GM12875 (cell line): ENCODE results near the gene AGBL3.

Experiments
- H3K4me3 ChIP-seq: one replicate; pipeline ENCODE4 v1.5.1; 2011; ENCODE audit warnings: low read depth, low read length, control low read depth
- CTCF ChIP-seq: IDR thresholded peaks from 2 replicates; pipeline ENCODE4 v1.5.1; 2011; ENCODE audit warnings: low read depth, mild to moderate bottlenecking, control low read depth, inconsistent platforms, low read length, moderate library complexity, borderline replicate concordance; ENCODE audit not compliant: insufficient read depth

Gene AGBL3

DNA sequence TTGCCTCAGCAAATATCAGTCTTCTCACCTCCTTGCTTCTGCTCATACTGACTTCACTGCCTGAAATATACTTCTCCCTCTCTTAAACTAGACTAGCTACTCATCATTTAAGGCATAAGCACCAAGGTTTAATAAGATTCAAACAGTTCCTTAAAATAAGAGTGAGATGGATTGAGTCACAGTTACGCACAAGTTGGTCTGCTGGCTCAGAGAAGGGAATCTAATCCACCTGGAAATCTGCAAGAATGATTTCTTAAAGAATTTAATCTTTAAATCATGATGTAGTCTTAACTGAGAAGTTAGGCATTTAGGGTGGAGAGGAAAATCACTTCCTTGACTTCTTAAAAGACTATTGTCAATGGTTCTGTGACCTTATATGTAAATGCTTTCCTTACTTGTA lies 105.4 kb downstream of the AGBL3 start:
- TF ChIP-seq CTCF: no peak
- H3K4me3 ChIP-seq: no peak overlapping the region

DNA sequence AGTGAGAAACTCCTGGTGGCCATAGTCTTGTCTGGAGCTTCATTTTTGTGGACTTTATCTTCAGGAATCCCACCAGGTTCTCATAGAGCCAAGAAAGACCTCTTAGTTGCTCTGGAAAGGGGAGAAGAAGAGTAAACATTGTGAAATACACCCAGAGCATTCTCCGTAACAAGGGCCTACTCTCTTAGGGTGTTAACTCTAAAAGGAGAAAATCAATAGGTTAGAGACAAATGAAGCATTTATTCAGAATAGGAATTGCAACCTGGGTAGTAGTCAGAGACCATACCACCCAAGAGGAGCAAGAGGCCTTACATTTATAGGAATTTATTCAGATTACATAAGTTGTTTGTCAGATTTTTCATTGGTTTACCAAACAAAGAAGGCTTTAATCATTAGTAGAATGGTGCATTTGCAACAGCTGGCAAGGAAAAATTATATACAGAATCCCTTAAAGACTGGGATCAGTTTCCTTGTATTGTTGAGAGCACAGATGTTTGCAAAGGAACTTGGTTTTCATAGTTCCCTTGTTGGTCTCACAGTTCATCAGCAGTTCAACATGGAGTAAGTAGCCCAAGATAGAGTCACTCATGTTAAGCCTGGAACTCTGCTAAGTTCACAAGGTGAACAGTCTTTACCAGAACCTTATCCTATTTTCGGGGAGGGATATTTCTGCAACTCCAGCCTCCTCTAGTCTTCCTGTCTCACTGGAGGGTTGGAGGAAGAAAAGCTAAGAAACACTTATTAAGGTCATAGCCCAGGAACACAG lies 108.3 kb downstream of the AGBL3 start:
- no peak for TF ChIP-seq CTCF

DNA sequence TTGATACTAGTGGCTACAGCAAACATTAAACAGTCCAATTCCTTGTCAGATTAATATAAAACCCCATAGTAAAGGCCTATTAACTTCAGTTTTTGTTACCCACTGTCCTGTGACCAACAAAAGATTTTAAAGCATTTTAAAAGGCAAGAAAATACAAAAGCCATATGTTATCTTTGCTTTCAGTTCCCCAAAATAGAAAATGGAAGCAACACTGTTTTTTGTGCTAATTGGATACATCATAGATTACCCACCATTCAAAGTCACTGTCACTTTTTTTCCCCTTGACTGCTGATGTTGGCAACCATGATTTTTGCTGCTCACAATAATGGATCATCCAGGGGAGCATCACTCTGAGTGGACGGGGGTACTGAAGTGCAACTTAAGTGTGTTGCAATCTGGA lies 109.1 kb downstream of the AGBL3 start:
- H3K4me3 ChIP-seq: no peak overlapping the region
- no peak for TF ChIP-seq CTCF

More for the DNA sequence above, 108.3 kb downstream of the AGBL3 start:
- H3K4me3 ChIP-seq: no peak overlapping the region

GRCh38 chr7:135098391-135098790 lies 112.1 kb downstream of the AGBL3 start:
- TF ChIP-seq CTCF: no peak
- H3K4me3 ChIP-seq: no peak overlapping the region

GRCh38 chr7:135100856-135101255 lies 114.5 kb downstream of the AGBL3 start:
- no peak for TF ChIP-seq CTCF
- H3K4me3 ChIP-seq: no peak overlapping the region

DNA sequence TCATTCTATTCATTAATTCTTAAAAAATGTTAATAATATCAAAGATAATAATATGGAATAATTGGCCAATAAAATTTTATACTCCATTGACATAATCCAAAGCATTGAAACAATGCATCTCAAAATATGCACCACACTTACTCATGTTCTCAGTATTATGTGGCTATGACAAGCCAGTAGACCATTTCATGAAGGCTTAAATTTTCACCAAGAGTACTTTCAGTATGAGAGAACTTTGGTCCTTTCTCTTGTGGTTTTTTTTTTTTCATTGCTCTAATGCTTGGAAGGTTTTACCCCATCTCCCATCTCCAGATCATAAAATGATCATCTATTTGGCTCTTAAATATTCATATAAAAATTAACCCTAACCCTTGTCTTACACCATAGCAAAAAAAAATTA lies 116.1 kb downstream of the AGBL3 start:
- TF ChIP-seq CTCF: no peak

GRCh38 chr7:135109562-135109961 lies 123.3 kb downstream of the AGBL3 start:
- no peak overlapping the region for H3K4me3 ChIP-seq
- no peak for TF ChIP-seq CTCF

More for the DNA sequence above, 116.1 kb downstream of the AGBL3 start:
- no peak overlapping the region for H3K4me3 ChIP-seq
